Neuronal stem cell (in vitro differentiated cells): ENCODE results near the gene ARHGAP26.

ENCODE experiments used
- DNase-seq: peaks from one replicate; pipeline ENCODE4 v3.0.0-alpha.2; 2013; ENCODE audit warnings: low spot score
- H2AFZ ChIP-seq: one replicate; pipeline ENCODE4 v1.6.1; 2013; ENCODE audit warnings: mild to moderate bottlenecking, low read length, inconsistent platforms
- H2AK5ac ChIP-seq: 2 replicates; pipeline ENCODE4 v1.6.1; 2013; ENCODE audit warnings: low read depth, mild to moderate bottlenecking, inconsistent platforms, low read length, moderate library complexity, mixed read lengths
- H2BK120ac ChIP-seq: 2 replicates; pipeline ENCODE4 v1.6.1; 2013; ENCODE audit warnings: low read depth, mild to moderate bottlenecking, inconsistent platforms, low read length, moderate library complexity, mixed read lengths
- H2BK12ac ChIP-seq: one replicate; pipeline ENCODE4 v1.6.1; 2013; ENCODE audit warnings: low read length, inconsistent platforms
- H2BK15ac ChIP-seq: 2 replicates; pipeline ENCODE4 v1.6.1; 2013; ENCODE audit warnings: mild to moderate bottlenecking, low read length, inconsistent platforms, mixed read lengths
- H2BK5ac ChIP-seq: one replicate; pipeline ENCODE4 v1.6.1; 2013; ENCODE audit warnings: inconsistent platforms, mild to moderate bottlenecking, low read length, moderate library complexity
- H3K14ac ChIP-seq: one replicate; pipeline ENCODE4 v1.6.1; 2013; ENCODE audit warnings: low read length, inconsistent platforms
- H3K18ac ChIP-seq: 2 replicates; pipeline ENCODE4 v1.6.1; 2013; ENCODE audit warnings: low read length, inconsistent platforms
- H3K23ac ChIP-seq: 2 replicates; pipeline ENCODE4 v1.6.1; 2013; ENCODE audit warnings: low read depth, mild to moderate bottlenecking, mixed read lengths, low read length, inconsistent platforms; ENCODE audit not compliant: poor library complexity
- H3K27ac ChIP-seq: replicated peaks from 3 replicates; pipeline ENCODE4 v1.5.1; 2013; ENCODE audit warnings: low read length, inconsistent platforms
- H3K27me3 ChIP-seq, 3 experiments: 2 replicates each; pipeline ENCODE4 v1.6.1; 2013; ENCODE audit warnings: low read length in 3 of 3, mild to moderate bottlenecking in 2 of 3, inconsistent platforms in 1 of 3, low read depth in 1 of 3, mixed read lengths in 1 of 3, moderate library complexity in 1 of 3; ENCODE audit not compliant: control insufficient read depth in 3 of 3, insufficient read depth in 3 of 3
- H3K36me3 ChIP-seq, 2 donors: replicated peaks in 1 of 2; 2 replicates each; pipeline ENCODE4 v1.6.1; 2013; ENCODE audit warnings: low read length in 2 of 2; ENCODE audit not compliant: control insufficient read depth in 2 of 2, insufficient read depth in 2 of 2
- H3K4ac ChIP-seq: 2 replicates; pipeline ENCODE4 v1.6.1; 2013; ENCODE audit warnings: inconsistent platforms, mild to moderate bottlenecking, low read length, moderate library complexity
- H3K4me1 ChIP-seq, 2 donors: 1 replicate in 1 of 2; 2 replicates in 1 of 2; pipeline ENCODE4 v1.6.1; 2013; ENCODE audit warnings: low read length in 2 of 2, low read depth in 1 of 2; ENCODE audit not compliant: control insufficient read depth in 2 of 2, insufficient read depth in 1 of 2
- H3K4me2 ChIP-seq: one replicate; pipeline ENCODE4 v1.6.1; 2013; ENCODE audit warnings: mild to moderate bottlenecking, low read length, inconsistent platforms; ENCODE audit not compliant: insufficient read depth, poor library complexity, severe bottlenecking
- H3K4me3 ChIP-seq, 2 donors: 2 replicates each; pipeline ENCODE4 v1.5.1; 2013; ENCODE audit warnings: low read length in 2 of 2, mild to moderate bottlenecking in 2 of 2, inconsistent platforms in 1 of 2, moderate library complexity in 1 of 2
- H3K79me1 ChIP-seq: one replicate; pipeline ENCODE4 v1.6.1; 2013; ENCODE audit warnings: low read depth, mild to moderate bottlenecking, inconsistent platforms, low read length, moderate library complexity
- H3K9ac ChIP-seq: one replicate; pipeline ENCODE4 v1.6.1; 2013; ENCODE audit warnings: mild to moderate bottlenecking, low read depth, low read length, inconsistent platforms; ENCODE audit not compliant: poor library complexity
- H3K9me3 ChIP-seq, 2 donors: replicated peaks in 1 of 2; 2 replicates each; pipeline versions ENCODE3 to v1.6.1; 2013; ENCODE audit warnings: low read length in 2 of 2, mild to moderate bottlenecking in 2 of 2, inconsistent platforms in 1 of 2, low read depth in 1 of 2, mixed read lengths in 1 of 2, moderate library complexity in 1 of 2; ENCODE audit not compliant: control insufficient read depth in 2 of 2, insufficient read depth in 1 of 2
- H4K8ac ChIP-seq: one replicate; pipeline ENCODE4 v1.6.1; 2013; ENCODE audit warnings: low read depth, mild to moderate bottlenecking, inconsistent platforms, low read length, moderate library complexity
- H4K91ac ChIP-seq: one replicate; pipeline ENCODE4 v1.6.1; 2013; ENCODE audit warnings: low read length, low read depth, mild to moderate bottlenecking, inconsistent platforms; ENCODE audit not compliant: poor library complexity
- WGBS, 2 donors: extraction: QIAGEN DNeasy Blood & Tissue Kit; methylation state at CpG; one replicate each; pipeline ENCODE4 v1.1.7; 2013; ENCODE audit warnings: missing lambda C conversion rate in 2 of 2, mixed read lengths in 1 of 2; ENCODE audit not compliant: insufficient read length in 2 of 2, insufficient replicate concordance in 1 of 2; ENCODE audit errors: extremely low coverage in 2 of 2; 5-methylcytosine and 5-hydroxymethylcytosine counted together

Gene ARHGAP26

GRCh38 chr5:142894749-142895148 lies 124.6 kb downstream of the ARHGAP26 start:
- Histone ChIP-seq H2BK15ac (no peak overlapping the region), H3K14ac (no peak overlapping the region), H3K27ac (no peak overlapping the region), H3K79me1 (no peaks in the 10 kb centered on the region), H3K36me3 (peaks cover 0 to 1% of the 10 kb centered on the region in 2 donors), H3K4me1 (peaks cover 3% of the 10 kb centered on the region in 2 donors), H2BK5ac (no peak overlapping the region), H3K9ac (no peak overlapping the region), H3K18ac (no peak overlapping the region), H3K4ac (no peak overlapping the region), H3K9me3 (no peaks in the 10 kb centered on the region), H2AK5ac (no peak overlapping the region), H3K27me3 (no peaks in the 10 kb centered on the region), H2BK12ac (no peak overlapping the region), H4K91ac (no peak overlapping the region), H2AFZ (no peak overlapping the region), H3K4me3 (no peak overlapping the region), H4K8ac (no peak overlapping the region), H2BK120ac (no peak overlapping the region), H3K4me2 (no peak overlapping the region), H3K23ac (no peak overlapping the region)
- no CpG with 5 or more reads among the region's 1 CpG for WGBS, 2 donors
- no peak for DNase-seq

GRCh38 chr5:142896325-142897007 lies 126.3 kb downstream of the ARHGAP26 start:
- H4K8ac ChIP-seq, result no peak overlapping the region
- no peaks in the 10 kb centered on the region for H3K9me3 ChIP-seq
- H2BK12ac ChIP-seq, result no peak overlapping the region
- no peak overlapping the region for H3K9ac ChIP-seq
- H3K4me2 ChIP-seq, result no peak overlapping the region
- no peak overlapping the region for H4K91ac ChIP-seq
- no peak for DNase-seq
- no peak overlapping the region for H2BK120ac ChIP-seq
- no peak overlapping the region for H3K14ac ChIP-seq
- no CpG with 5 or more reads among the region's 2 CpGs for WGBS, 2 donors
- H3K27me3 ChIP-seq, result no peaks in the 10 kb centered on the region
- no peak overlapping the region for H3K18ac ChIP-seq
- no peak overlapping the region for H2AK5ac ChIP-seq
- H3K27ac ChIP-seq, result no peak overlapping the region
- H2BK15ac ChIP-seq, result no peak overlapping the region
- H3K79me1 ChIP-seq, result no peaks in the 10 kb centered on the region
- no peak overlapping the region for H3K4ac ChIP-seq
- peaks cover 0 to 1% of the 10 kb centered on the region in 2 donors for H3K36me3 ChIP-seq
- no peak overlapping the region for H2AFZ ChIP-seq
- H3K4me1 ChIP-seq, result peaks cover 12% of the 10 kb centered on the region in 2 donors
- no peak overlapping the region for H3K23ac ChIP-seq
- H2BK5ac ChIP-seq, result no peak overlapping the region
- no peak overlapping the region for H3K4me3 ChIP-seq

GRCh38 chr5:142897328-142897727 lies 127.2 kb downstream of the ARHGAP26 start:
- no peak overlapping the region for H4K91ac ChIP-seq
- no peak overlapping the region for H4K8ac ChIP-seq
- no peak overlapping the region for H2BK5ac ChIP-seq
- no CpG with 5 or more reads among the region's 4 CpGs for WGBS, 2 donors
- no peak overlapping the region for H2BK15ac ChIP-seq
- H3K4me1 ChIP-seq, result peaks cover 19% of the 10 kb centered on the region in 2 donors
- H3K9ac ChIP-seq, result no peak overlapping the region
- H3K27ac ChIP-seq, result no peak overlapping the region
- H3K4me3 ChIP-seq, result no peak overlapping the region
- H2AK5ac ChIP-seq, result no peak overlapping the region
- H3K14ac ChIP-seq, result no peak overlapping the region
- no peaks in the 10 kb centered on the region for H3K79me1 ChIP-seq
- H2BK120ac ChIP-seq, result no peak overlapping the region
- H2BK12ac ChIP-seq, result no peak overlapping the region
- H2AFZ ChIP-seq, result no peak overlapping the region
- H3K4me2 ChIP-seq, result no peak overlapping the region
- H3K36me3 ChIP-seq, result peaks cover 0 to 1% of the 10 kb centered on the region in 2 donors
- no peaks in the 10 kb centered on the region for H3K27me3 ChIP-seq
- no peaks in the 10 kb centered on the region for H3K9me3 ChIP-seq
- DNase-seq, result no peak
- H3K4ac ChIP-seq, result no peak overlapping the region
- H3K18ac ChIP-seq, result no peak overlapping the region
- H3K23ac ChIP-seq, result no peak overlapping the region

GRCh38 chr5:142900927-142901326 lies 130.8 kb downstream of the ARHGAP26 start:
- no CpG with 5 or more reads among the region's 5 CpGs for WGBS, 2 donors
- no peak for DNase-seq

More at GRCh38 chr5:142900927-142901326, 130.8 kb downstream of the ARHGAP26 start:
- no peak overlapping the region for H2BK12ac ChIP-seq
- H3K27me3 ChIP-seq, result no peaks in the 10 kb centered on the region
- no peak overlapping the region for H4K91ac ChIP-seq
- no peaks in the 10 kb centered on the region for H3K9me3 ChIP-seq
- no peak overlapping the region for H2BK15ac ChIP-seq
- no peak overlapping the region for H2AFZ ChIP-seq
- H2BK5ac ChIP-seq, result no peak overlapping the region
- H3K4ac ChIP-seq, result no peak overlapping the region
- no peak overlapping the region for H3K14ac ChIP-seq
- peaks cover 21 to 24% of the 10 kb centered on the region in 2 donors for H3K4me1 ChIP-seq
- no peak overlapping the region for H3K27ac ChIP-seq
- H2AK5ac ChIP-seq, result no peak overlapping the region
- H3K4me3 ChIP-seq, result no peak overlapping the region
- H3K36me3 ChIP-seq, result peaks cover 2 to 3% of the 10 kb centered on the region in 2 donors
- no peak overlapping the region for H3K23ac ChIP-seq
- no peak overlapping the region for H3K9ac ChIP-seq
- H2BK120ac ChIP-seq, result no peak overlapping the region
- H4K8ac ChIP-seq, result no peak overlapping the region
- no peaks in the 10 kb centered on the region for H3K79me1 ChIP-seq
- H3K4me2 ChIP-seq, result no peak overlapping the region
- H3K18ac ChIP-seq, result no peak overlapping the region
